Effector memory CD8-positive, alpha-beta T cell (primary cell): Measurements from ENCODE around the gene SLC25A2.
"Not testable (repeated sequence)": the region's sequence is repeated elsewhere in the genome, so short reads cannot be mapped to it uniquely, and the experiment has no call there.

Experiments used
- ATAC-seq: fragments of 150-1000 bp; cut with Tn5 transposase; replicated peaks from 2 replicates; pipeline ENCODE4 v1.10.0; 2021; ENCODE audit warnings: mild to moderate bottlenecking, moderate library complexity
- DNase-seq, 3 experiments: peaks; one replicate each; pipeline ENCODE4 v3.0.0; 2021
- H3K27ac Mint-ChIP-seq, 2 donors: one replicate each; pipeline ENCODE4 v1.8.0; 2022; ENCODE audit warnings: mild to moderate bottlenecking in 2 of 2, mixed read lengths in 2 of 2, moderate library complexity in 2 of 2
- H3K27me3 Mint-ChIP-seq, 2 donors: one replicate each; pipeline ENCODE4 v1.8.0; 2022; ENCODE audit warnings: mixed read lengths in 2 of 2
- H3K36me3 Mint-ChIP-seq: one replicate; pipeline ENCODE4 v1.8.0; 2022; ENCODE audit warnings: mild to moderate bottlenecking, moderate library complexity, mixed read lengths; ENCODE audit not compliant: insufficient read depth
- H3K4me1 Mint-ChIP-seq, 2 donors: one replicate each; pipeline ENCODE4 v1.8.0; 2022; ENCODE audit warnings: low read depth in 2 of 2, mixed read lengths in 2 of 2
- H3K4me3 Mint-ChIP-seq, 2 donors: one replicate each; pipeline ENCODE4 v1.8.0; 2022; ENCODE audit warnings: mild to moderate bottlenecking in 2 of 2, mixed read lengths in 2 of 2, moderate library complexity in 2 of 2
- H3K9me3 Mint-ChIP-seq, 2 donors: one replicate each; pipeline ENCODE4 v1.8.0; 2022; ENCODE audit warnings: mixed read lengths in 2 of 2

The SLC25A2 gene

DNA sequence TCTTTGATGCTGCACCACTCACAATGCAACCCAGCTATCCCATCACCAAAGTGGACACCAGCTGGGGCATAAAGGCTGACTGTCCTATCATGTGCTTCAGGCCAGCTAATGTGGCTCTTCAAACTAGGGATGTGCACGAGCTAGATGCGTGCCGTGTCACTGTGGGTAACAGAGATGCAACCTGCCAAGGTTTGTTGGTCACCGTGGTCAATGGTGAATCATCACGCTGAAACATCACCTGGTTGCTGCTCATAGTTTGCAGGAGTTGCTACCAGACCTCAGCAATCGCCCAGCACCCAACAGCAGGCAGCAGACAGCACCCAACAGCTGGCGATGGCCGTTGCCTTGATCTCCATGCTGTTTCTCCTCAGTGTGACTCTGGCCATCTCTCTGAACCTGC lies 24.4 kb upstream of the SLC25A2 start:
- H3K36me3 Mint-ChIP-seq = peaks cover 2% of the 10 kb centered on the region
- H3K27me3 Mint-ChIP-seq = peaks cover 41 to 67% of the 10 kb centered on the region in 2 donors
- H3K4me3 Mint-ChIP-seq = no peak overlapping the region
- H3K27ac Mint-ChIP-seq = no peak overlapping the region
- ATAC-seq (no peak), DNase-seq (no peak)
- H3K4me1 Mint-ChIP-seq = peaks cover 6% of the 10 kb centered on the region in 2 donors
- peaks cover 0 to 4% of the 10 kb centered on the region in 2 donors for H3K9me3 Mint-ChIP-seq

DNA sequence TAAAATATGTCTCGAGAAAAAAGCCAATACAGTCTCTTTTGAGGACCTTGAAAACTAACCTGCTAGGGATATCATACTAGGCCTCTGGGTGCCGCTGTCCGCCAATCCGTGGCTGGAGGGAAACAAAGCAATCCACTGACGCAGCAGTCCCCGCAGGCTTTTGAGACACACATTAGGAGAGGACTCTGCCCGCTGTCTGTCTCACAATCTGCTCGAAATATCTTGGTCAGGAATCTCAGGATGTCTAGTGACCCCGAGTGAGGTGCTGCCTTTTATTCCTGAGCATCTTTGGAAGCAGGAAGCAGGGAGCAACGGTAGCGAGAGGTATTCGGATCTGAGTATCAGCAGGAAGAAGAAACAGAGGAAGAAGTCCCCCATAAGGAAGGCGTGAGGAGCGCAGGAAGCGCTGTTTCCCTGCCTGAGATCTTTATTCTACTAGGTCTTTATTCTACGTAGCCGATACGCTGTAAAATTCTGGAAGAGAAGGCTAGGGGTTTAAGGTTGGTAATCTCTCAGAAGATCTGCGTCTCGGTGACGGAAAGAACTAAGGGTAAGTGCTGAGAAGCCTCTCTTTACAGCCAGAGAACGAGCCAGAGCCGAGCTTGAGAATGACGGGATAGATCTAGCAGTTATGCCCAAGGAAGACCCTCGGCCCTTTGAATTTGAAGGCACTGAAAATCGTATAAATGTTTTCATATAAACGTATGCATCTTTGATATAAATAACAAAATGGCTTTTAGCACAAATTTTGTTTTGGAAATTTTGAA lies 22.4 kb upstream of the SLC25A2 start:
- peak overlapping the region; percentile 88 to 93 for H3K27ac Mint-ChIP-seq
- peaks cover 0 to 1% of the 10 kb centered on the region in 2 donors for H3K9me3 Mint-ChIP-seq
- peaks cover 6% of the 10 kb centered on the region in 2 donors for H3K4me1 Mint-ChIP-seq

DNA sequence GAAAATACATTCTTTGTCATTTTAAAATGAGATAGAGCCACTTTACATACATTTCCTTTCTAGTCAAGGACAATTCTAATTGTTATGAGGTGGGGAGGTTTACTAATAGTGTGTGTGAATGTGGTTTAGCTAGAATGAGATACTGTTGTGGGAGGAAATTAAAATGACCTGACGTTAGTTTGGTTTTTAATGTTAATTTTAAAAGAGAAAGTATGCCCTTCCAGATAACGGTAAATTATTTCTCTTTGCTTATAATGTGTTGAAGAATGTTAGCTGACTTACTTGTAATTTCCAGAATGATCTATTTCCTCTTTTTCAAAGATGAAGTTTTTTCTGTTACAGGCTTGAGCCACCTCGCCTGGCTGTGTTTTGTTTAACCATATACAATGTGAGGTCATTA lies 18.4 kb upstream of the SLC25A2 start:
- ATAC-seq (no peak), DNase-seq (no peak)
- peak overlapping the region in 1 of 2 donors; percentile 100 for H3K27ac Mint-ChIP-seq
- H3K4me3 Mint-ChIP-seq = peak overlapping the region in 1 of 2 donors; percentile 97
- peaks cover 7 to 15% of the 10 kb centered on the region in 2 donors for H3K27me3 Mint-ChIP-seq
- H3K36me3 Mint-ChIP-seq = peaks cover 37% of the 10 kb centered on the region
- H3K9me3 Mint-ChIP-seq = peaks cover 11 to 19% of the 10 kb centered on the region in 2 donors
- H3K4me1 Mint-ChIP-seq = peaks cover 21 to 33% of the 10 kb centered on the region in 2 donors

More for the DNA sequence above, 22.4 kb upstream of the SLC25A2 start:
- Mint-ChIP-seq H3K27me3 (peaks cover 29 to 48% of the 10 kb centered on the region in 2 donors), H3K4me3 (peak overlapping the region; percentile 83 to 90), H3K36me3 (peaks cover 3% of the 10 kb centered on the region)
- ATAC-seq (peak; percentile 93), DNase-seq (peak; percentile 57 to 68 (median 62))

DNA sequence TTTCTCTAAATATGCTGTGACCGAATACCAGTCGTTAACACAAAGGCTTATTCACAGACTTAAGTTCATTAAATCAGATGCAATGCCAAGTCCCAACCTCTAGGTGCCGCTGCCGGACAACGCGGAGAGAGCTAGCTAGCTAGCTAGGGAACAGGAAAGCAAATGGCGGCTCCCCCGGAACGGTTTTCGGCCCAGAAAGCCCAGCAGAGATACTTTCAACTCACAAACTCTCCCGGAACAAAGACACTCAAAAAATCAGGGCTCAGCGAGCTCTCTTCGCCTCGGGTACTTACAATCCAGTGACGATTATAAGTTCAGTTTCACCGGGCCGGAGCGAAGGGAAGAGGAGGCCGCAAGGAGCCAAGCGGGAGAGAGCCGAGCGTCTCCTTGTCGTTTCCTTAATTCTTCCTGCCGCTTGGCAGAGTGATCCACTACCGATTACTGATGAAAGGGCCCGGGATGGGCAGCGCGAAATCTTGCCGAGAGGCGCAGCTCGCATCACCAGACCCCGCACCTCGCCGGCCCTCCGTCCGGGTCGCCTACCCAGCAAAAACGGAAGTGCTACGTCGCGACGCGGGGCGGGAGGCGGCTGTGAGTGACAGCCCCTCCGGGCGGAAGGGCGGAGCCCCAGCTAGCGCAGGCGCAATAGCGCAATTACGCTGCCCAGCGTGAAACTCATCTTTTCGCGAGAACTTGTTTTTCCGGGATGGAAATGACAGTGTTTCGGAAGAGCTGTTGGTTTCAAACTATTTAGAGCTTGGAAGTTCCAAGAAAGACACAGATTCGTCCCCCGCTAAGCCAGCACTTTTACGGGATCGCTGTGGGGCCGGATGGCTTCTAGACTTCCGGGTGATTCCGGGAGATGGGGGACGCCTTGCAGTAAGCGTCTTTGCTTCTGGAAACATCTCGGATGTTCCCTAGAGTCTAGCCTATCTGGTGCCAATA lies 16.6 kb upstream of the SLC25A2 start, which contains the start of gene TAF7:
Gene TAF7 (minus strand): TSS at position 560 of the 945 bp plus-strand sequence. CDS start 740 bp downstream, outside the sequence.
- H3K27ac Mint-ChIP-seq = peak within 1 kb of the TSS; percentile 100
- peak within 1 kb of the TSS; percentile 97 to 99 for H3K4me3 Mint-ChIP-seq
- peaks cover 15 to 30% of the 10 kb centered on the region in 2 donors for H3K4me1 Mint-ChIP-seq
- H3K9me3 Mint-ChIP-seq = peaks cover 13 to 24% of the 10 kb centered on the region in 2 donors
- peak; percentile 89 for ATAC-seq
- H3K36me3 Mint-ChIP-seq = peaks cover 48% of the 10 kb centered on the region
- peak; percentile 89 to 93 (median 91) for DNase-seq
- peaks cover 0 to 5% of the 10 kb centered on the region in 2 donors for H3K27me3 Mint-ChIP-seq

DNA sequence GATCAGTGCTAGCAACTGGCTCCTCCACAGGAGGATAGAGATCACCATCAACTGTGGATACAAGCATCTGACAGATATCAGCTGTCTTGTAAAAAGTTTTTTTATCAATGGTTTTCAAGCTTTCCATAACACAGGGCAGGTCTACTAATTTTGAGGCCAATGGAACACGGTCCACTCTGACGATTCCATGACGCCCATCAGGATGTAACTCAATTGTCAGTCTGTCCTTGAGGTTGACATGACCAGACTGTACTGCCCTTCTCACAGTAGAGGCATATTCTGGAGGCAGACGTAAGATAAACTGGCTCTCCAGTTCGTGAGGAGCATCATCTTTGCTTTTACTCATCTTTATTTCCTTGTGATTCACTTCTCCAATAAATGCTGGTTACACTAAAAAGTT lies 15.8 kb upstream of the SLC25A2 start:
- H3K9me3 Mint-ChIP-seq = peaks cover 16 to 32% of the 10 kb centered on the region in 2 donors
- ATAC-seq (no peak), DNase-seq (no peak)
- H3K4me1 Mint-ChIP-seq = peaks cover 15 to 32% of the 10 kb centered on the region in 2 donors
- H3K36me3 Mint-ChIP-seq = peaks cover 48% of the 10 kb centered on the region
- peak overlapping the region; percentile 97 to 99 for H3K4me3 Mint-ChIP-seq
- peaks cover 0 to 2% of the 10 kb centered on the region in 2 donors for H3K27me3 Mint-ChIP-seq
- H3K27ac Mint-ChIP-seq = peak overlapping the region; percentile 100

DNA sequence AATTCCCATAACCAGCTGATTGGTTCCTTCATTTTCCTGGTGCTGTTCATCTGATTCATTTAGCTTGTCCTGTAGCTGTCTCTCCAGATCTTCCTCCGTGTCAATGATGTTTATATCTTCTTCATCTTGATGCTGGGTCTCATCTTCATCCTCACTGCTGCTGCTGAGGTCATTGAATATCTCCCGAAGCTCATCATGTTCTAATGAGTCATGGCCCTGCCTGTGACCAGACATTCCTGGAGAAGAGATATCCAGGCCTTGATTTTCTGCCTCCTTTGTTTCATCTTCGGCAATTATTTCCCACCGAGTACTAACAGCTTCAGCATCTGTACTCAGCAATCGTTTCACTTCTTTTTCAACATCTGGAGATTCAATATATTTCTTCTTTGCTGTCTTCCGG lies 15.4 kb upstream of the SLC25A2 start:
- H3K27ac Mint-ChIP-seq = no peak overlapping the region
- ATAC-seq (no peak), DNase-seq (no peak)
- H3K27me3 Mint-ChIP-seq = no peaks in the 10 kb centered on the region
- H3K4me3 Mint-ChIP-seq = peak overlapping the region; percentile 97 to 99
- H3K9me3 Mint-ChIP-seq = peaks cover 15 to 37% of the 10 kb centered on the region in 2 donors
- H3K4me1 Mint-ChIP-seq = peaks cover 15 to 32% of the 10 kb centered on the region in 2 donors
- H3K36me3 Mint-ChIP-seq = peaks cover 48% of the 10 kb centered on the region

DNA sequence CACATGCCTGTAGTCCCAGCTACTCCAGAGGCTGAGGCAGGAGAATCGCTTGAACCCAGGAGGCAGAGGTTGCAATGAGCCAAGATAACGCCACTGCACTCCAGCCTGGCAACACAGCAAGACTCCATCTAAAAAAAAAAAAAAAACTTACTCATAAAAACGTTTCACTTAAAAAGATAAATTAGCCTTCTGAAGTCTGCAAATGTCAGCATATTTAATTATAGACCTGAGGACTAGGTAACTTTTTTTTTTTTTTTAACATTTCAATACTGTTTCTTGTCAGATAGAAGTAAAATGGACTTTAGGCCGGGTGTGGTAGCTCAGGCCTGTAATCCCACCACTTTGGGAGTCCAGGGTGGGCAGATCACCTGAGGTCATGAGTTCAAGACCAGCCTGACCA lies 13.1 kb upstream of the SLC25A2 start:
- not testable (repeated sequence) for H3K27ac Mint-ChIP-seq, DNase-seq, H3K27me3 Mint-ChIP-seq, H3K4me3 Mint-ChIP-seq, ATAC-seq
- Mint-ChIP-seq H3K9me3 (peaks cover 15 to 45% of the 10 kb centered on the region in 2 donors), H3K4me1 (peaks cover 15 to 32% of the 10 kb centered on the region in 2 donors), H3K36me3 (peaks cover 48% of the 10 kb centered on the region)

DNA sequence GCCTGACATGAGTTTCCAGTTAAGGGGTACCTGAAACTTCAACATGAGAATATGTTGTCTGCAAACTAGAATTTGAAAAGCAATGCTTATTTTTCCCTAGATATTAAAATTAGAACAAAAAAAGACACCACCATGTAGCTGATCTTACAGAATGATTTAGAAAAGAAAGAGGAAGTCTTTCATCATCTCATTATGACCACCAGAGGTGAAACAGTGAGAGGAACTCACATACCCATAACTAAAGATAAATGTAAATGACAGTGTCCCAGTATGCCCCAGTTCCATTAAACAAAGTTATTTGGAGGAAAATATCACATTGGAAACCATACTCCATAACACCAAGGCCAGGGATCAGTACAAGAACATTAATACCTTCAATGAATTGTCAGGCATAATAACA lies 9.9 kb upstream of the SLC25A2 start:
- H3K4me3 Mint-ChIP-seq = no peak overlapping the region
- DNase-seq (no peak), ATAC-seq (no peak)
- peaks cover 4 to 11% of the 10 kb centered on the region in 2 donors for H3K4me1 Mint-ChIP-seq
- H3K27me3 Mint-ChIP-seq = no peaks in the 10 kb centered on the region
- no peak overlapping the region for H3K27ac Mint-ChIP-seq
- peaks cover 22% of the 10 kb centered on the region for H3K36me3 Mint-ChIP-seq
- peaks cover 11 to 39% of the 10 kb centered on the region in 2 donors for H3K9me3 Mint-ChIP-seq

DNA sequence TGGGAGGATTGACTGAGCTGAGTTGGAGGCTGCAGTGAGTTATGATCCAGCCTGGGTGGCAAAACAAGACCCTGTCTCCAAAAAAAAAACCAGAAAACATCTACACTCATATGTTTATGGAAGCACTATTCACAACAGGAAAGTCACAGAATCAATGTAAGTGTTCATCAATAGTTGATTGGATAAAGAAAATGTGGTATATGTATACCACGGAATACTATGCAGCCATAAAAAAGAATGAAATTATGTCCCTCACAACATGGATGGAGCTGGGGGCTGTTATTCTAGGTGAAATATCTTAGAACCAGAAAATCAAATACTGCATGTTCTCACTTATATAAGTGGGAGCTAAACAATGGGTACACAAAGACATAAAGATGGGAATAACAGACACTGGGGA lies 2.8 kb upstream of the SLC25A2 start:
- Mint-ChIP-seq H3K27ac (no peak overlapping the region), H3K4me1 (peaks cover 0 to 2% of the 10 kb centered on the region in 2 donors), H3K27me3 (no peaks in the 10 kb centered on the region), H3K36me3 (no peaks in the 10 kb centered on the region), H3K9me3 (peaks cover 3 to 6% of the 10 kb centered on the region in 2 donors), H3K4me3 (no peak overlapping the region)
- ATAC-seq (no peak), DNase-seq (no peak)

DNA sequence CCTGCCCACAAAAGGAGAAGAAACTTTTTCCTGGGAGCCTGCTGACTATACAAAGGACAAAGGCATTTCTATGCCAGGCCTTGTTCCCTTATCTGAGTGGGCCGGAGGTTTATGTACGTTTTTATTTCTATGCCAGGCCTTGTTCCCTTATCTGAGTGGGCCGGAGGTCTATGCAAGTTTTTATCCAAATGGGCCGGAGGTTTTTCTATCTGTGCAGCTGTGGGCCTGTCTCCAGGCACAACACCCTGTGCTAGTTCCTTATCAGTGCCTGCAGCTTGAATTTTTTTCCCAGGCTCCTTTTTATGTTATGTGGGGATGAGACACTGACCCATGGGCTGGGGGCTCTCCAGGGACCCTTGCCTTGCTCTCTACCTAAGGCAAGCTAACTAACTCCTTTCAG lies 5.5 kb downstream of the SLC25A2 start:
- DNase-seq = no peak
- Mint-ChIP-seq H3K36me3 (no peaks in the 10 kb centered on the region), H3K27me3 (no peaks in the 10 kb centered on the region), H3K4me3 (no peak overlapping the region), H3K27ac (no peak overlapping the region), H3K9me3 (peaks cover 11 to 13% of the 10 kb centered on the region in 2 donors), H3K4me1 (peaks cover 0 to 16% of the 10 kb centered on the region in 2 donors)
- no peak for ATAC-seq

DNA sequence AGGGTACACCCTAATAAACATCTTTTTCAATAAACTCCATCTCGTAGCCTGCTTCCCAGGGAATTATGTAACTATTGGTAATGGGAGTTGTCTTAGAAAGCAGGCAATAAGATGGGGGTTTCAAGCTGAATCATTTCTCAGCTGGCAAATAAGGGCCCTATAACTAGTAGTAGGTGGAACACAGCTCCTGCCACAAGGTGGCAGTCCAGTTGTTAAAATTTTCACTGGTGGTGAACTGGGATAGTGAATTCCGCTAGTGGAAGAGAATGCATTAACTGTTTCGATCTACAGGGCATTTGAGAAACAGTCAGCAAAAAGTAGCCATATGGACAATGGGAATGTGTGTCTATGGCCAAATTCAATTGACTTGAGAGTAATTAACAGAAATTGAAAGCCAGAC lies 30.9 kb downstream of the SLC25A2 start:
- no peak for DNase-seq
- no peaks in the 10 kb centered on the region for H3K36me3 Mint-ChIP-seq
- H3K27me3 Mint-ChIP-seq = no peaks in the 10 kb centered on the region
- no peaks in the 10 kb centered on the region for H3K4me1 Mint-ChIP-seq
- no peak for ATAC-seq
- no peak overlapping the region for H3K27ac Mint-ChIP-seq
- H3K4me3 Mint-ChIP-seq = no peak overlapping the region
- H3K9me3 Mint-ChIP-seq = peaks cover 11 to 20% of the 10 kb centered on the region in 2 donors

DNA sequence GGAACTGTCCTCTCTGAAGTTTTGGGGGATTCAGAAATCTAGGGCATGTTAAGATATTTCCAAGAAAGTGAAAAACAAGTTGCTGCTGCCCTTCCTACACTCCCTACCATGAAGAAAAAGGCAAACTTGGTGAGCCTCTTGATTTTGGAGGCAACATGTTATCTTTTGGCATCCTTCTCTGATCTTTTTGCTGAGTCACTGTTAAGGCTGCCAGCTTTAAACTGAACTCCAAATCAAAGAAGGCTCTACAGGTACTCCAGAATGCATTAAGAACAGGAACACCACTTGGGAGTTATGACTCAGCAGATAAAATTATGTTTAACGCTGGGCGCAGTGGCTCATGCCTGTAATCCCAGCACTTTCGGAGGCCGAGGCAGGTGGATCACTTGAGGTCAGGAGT lies 34.7 kb downstream of the SLC25A2 start:
- no peak overlapping the region for H3K27ac Mint-ChIP-seq
- no peaks in the 10 kb centered on the region for H3K4me1 Mint-ChIP-seq
- H3K9me3 Mint-ChIP-seq = peaks cover 18 to 22% of the 10 kb centered on the region in 2 donors
- no peaks in the 10 kb centered on the region for H3K27me3 Mint-ChIP-seq
- no peak overlapping the region for H3K4me3 Mint-ChIP-seq
- DNase-seq = no peak
- no peaks in the 10 kb centered on the region for H3K36me3 Mint-ChIP-seq
- no peak for ATAC-seq

DNA sequence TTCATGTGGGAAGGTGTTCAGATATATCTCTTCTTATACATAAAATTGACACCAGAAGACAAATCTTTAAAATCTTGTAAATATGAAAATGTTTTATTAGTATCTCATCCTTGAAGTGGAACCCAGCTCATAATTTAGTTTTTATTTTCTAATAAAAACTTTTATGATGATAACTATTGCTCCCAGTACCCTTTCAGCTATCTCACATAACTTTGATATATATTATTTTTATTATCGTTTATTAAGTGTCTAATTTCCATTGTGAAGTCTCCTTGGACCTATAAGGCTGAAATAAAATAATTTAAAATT lies 42.7 kb downstream of the SLC25A2 start:
- Mint-ChIP-seq H3K27ac (no peak overlapping the region), H3K9me3 (peaks cover 8 to 11% of the 10 kb centered on the region in 2 donors), H3K27me3 (no peaks in the 10 kb centered on the region), H3K4me1 (no peaks in the 10 kb centered on the region), H3K36me3 (no peaks in the 10 kb centered on the region), H3K4me3 (no peak overlapping the region)
- ATAC-seq (no peak), DNase-seq (no peak)
